Measurements from ENCODE around the gene KANSL1.

Gene KANSL1

GRCh38 chr17:45991341-45991740 lies 201.9 kb downstream of the KANSL1 start:
- no peak for TF ChIP-seq REST (IDR thresholded peaks at IDR 0.05; ENCODE audit: low read depth)
- no peak for TF ChIP-seq NFIC (IDR thresholded peaks at IDR 0.05)
- TF ChIP-seq EP300 (IDR thresholded peaks at IDR 0.05; ENCODE audit: borderline replicate concordance) = no peak
- no peak for TF ChIP-seq TCF12 (IDR thresholded peaks at IDR 0.05; ENCODE audit: low read depth)
- TF ChIP-seq CREB1 (IDR thresholded peaks at IDR 0.05; ENCODE audit: low read depth) = no peak
- TF ChIP-seq EGR1 (IDR thresholded peaks at IDR 0.05) = no peak
- TF ChIP-seq MAX (IDR thresholded peaks at IDR 0.05) = no peak
- TF ChIP-seq TAF1 (IDR thresholded peaks at IDR 0.05; ENCODE audit: low read depth) = no peak
- TF ChIP-seq ZBTB7A (IDR thresholded peaks at IDR 0.05; ENCODE audit: low read depth) = no peak
- no peak for TF ChIP-seq CEBPB (IDR thresholded peaks at IDR 0.05)
- TF ChIP-seq YY1 (IDR thresholded peaks at IDR 0.05; ENCODE audit: low read depth) = no peak

GRCh38 chr17:45990886-45991285 lies 202.3 kb downstream of the KANSL1 start:
- TF ChIP-seq CREB1 (IDR thresholded peaks at IDR 0.05; ENCODE audit: low read depth) (no peak), REST (IDR thresholded peaks at IDR 0.05; ENCODE audit: low read depth) (no peak), RAD21 (IDR thresholded peaks at IDR 0.05; ENCODE audit: low read depth) (no peak), ZBTB7A (IDR thresholded peaks at IDR 0.05; ENCODE audit: low read depth) (no peak), USF1 (IDR thresholded peaks at IDR 0.05) (no peak), TEAD4 (IDR thresholded peaks at IDR 0.05) (no peak), CEBPB (IDR thresholded peaks at IDR 0.05) (no peak), EP300 (IDR thresholded peaks at IDR 0.05; ENCODE audit: borderline replicate concordance) (no peak), FOXM1 (IDR thresholded peaks at IDR 0.05; ENCODE audit: borderline replicate concordance, low read depth) (no peak), YY1 (IDR thresholded peaks at IDR 0.05; ENCODE audit: low read depth) (no peak), EGR1 (IDR thresholded peaks at IDR 0.05) (no peak), MAX (IDR thresholded peaks at IDR 0.05) (no peak), TCF12 (IDR thresholded peaks at IDR 0.05; ENCODE audit: low read depth) (no peak), NFIC (IDR thresholded peaks at IDR 0.05) (no peak), TAF1 (IDR thresholded peaks at IDR 0.05; ENCODE audit: low read depth) (no peak)

GRCh38 chr17:45989759-45990158 lies 203.5 kb downstream of the KANSL1 start:
- TF ChIP-seq TEAD4 (IDR thresholded peaks at IDR 0.05) = no peak
- no peak for TF ChIP-seq CREB1 (IDR thresholded peaks at IDR 0.05; ENCODE audit: low read depth)
- no peak for TF ChIP-seq ZBTB7A (IDR thresholded peaks at IDR 0.05; ENCODE audit: low read depth)
- no peak for TF ChIP-seq MAX (IDR thresholded peaks at IDR 0.05)

- TF ChIP-seq TAF1 (IDR thresholded peaks at IDR 0.05; ENCODE audit: low read depth) (no peak), TEAD4 (IDR thresholded peaks at IDR 0.05) (no peak), TCF12 (IDR thresholded peaks at IDR 0.05; ENCODE audit: low read depth) (no peak), EGR1 (IDR thresholded peaks at IDR 0.05) (no peak), CEBPB (IDR thresholded peaks at IDR 0.05) (no peak), CREB1 (IDR thresholded peaks at IDR 0.05; ENCODE audit: low read depth) (no peak), USF1 (IDR thresholded peaks at IDR 0.05) (no peak), EP300 (IDR thresholded peaks at IDR 0.05; ENCODE audit: borderline replicate concordance) (no peak), ZBTB7A (IDR thresholded peaks at IDR 0.05; ENCODE audit: low read depth) (no peak), MAX (IDR thresholded peaks at IDR 0.05) (no peak), FOXM1 (IDR thresholded peaks at IDR 0.05; ENCODE audit: borderline replicate concordance, low read depth) (no peak), YY1 (IDR thresholded peaks at IDR 0.05; ENCODE audit: low read depth) (no peak), REST (IDR thresholded peaks at IDR 0.05; ENCODE audit: low read depth) (no peak)
Observed at GRCh38 chr17:45987706-45988105, 205.5 kb downstream of the KANSL1 start.
